HG02981 (cell line): ENCODE results near the gene FARS2.

Experiments used
- ATAC-seq: cut with Tn5 transposase; IDR thresholded peaks from one replicate; pipeline ENCODE4 v1.9.1; 2021; ENCODE audit warnings: mild to moderate bottlenecking, moderate library complexity; ENCODE audit not compliant: unreplicated experiment

Gene FARS2

GRCh38 chr6:5459346-5459745 lies 198.0 kb downstream of the FARS2 start:
- no peak for ATAC-seq

GRCh38 chr6:5461365-5461764 lies 200.1 kb downstream of the FARS2 start:
- ATAC-seq: no peak

GRCh38 chr6:5462856-5463255 lies 201.5 kb downstream of the FARS2 start:
- no peak for ATAC-seq

GRCh38 chr6:5463690-5464089 lies 202.4 kb downstream of the FARS2 start:
- no peak for ATAC-seq

- ATAC-seq: no peak
These were observed 203.0 kb downstream of the FARS2 start for GRCh38 chr6:5464099-5464885.

- ATAC-seq: no peak
These were observed 205.2 kb downstream of the FARS2 start for GRCh38 chr6:5466281-5467136.

GRCh38 chr6:5468586-5468985 lies 207.3 kb downstream of the FARS2 start:
- ATAC-seq: no peak

- ATAC-seq: no peak
These were observed 208.0 kb downstream of the FARS2 start for GRCh38 chr6:5469101-5469846.

GRCh38 chr6:5471044-5471443 lies 209.7 kb downstream of the FARS2 start:
- ATAC-seq: peak; percentile 80

GRCh38 chr6:5471637-5472398 lies 210.5 kb downstream of the FARS2 start:
- no peak for ATAC-seq

GRCh38 chr6:5472571-5472970 lies 211.3 kb downstream of the FARS2 start:
- no peak for ATAC-seq

GRCh38 chr6:5475779-5476178 lies 214.5 kb downstream of the FARS2 start:
- no peak for ATAC-seq

GRCh38 chr6:5478380-5478779 lies 217.1 kb downstream of the FARS2 start:
- ATAC-seq: no peak

- no peak for ATAC-seq
These were observed 219.7 kb downstream of the FARS2 start for GRCh38 chr6:5481033-5481432.

GRCh38 chr6:5481750-5482149 lies 220.4 kb downstream of the FARS2 start:
- ATAC-seq: no peak

- ATAC-seq: no peak
These were observed 221.3 kb downstream of the FARS2 start for GRCh38 chr6:5482619-5483018.

GRCh38 chr6:5484692-5485091 lies 223.4 kb downstream of the FARS2 start:
- ATAC-seq: no peak

GRCh38 chr6:5486214-5486613 lies 224.9 kb downstream of the FARS2 start:
- ATAC-seq: peak; percentile 94

- no peak for ATAC-seq
These were observed 229.3 kb downstream of the FARS2 start for GRCh38 chr6:5490501-5491069.

- no peak for ATAC-seq
These were observed 231.0 kb downstream of the FARS2 start for GRCh38 chr6:5492356-5492755.
